GM20431 (cell line): Measurements from ENCODE around the gene C12orf43.

ENCODE experiments used
- in situ Hi-C: fragments of 300-500 bp; cut with MseI, MboI; formaldehyde crosslinking; loops from one replicate; pipeline ENCODE4 v1.15.0; 2020; ENCODE audit warnings: low sequenced_read_pairs; ENCODE audit not compliant: unreplicated experiment

C12orf43 gene

GRCh38 chr12:120980800-120981368 is 35.4 kb downstream of the C12orf43 start:
- in situ Hi-C loops, result no loop called here

- in situ Hi-C loops, result no loop called here
Observed at GRCh38 chr12:120979862-120980696, 36.2 kb downstream of the C12orf43 start.

GRCh38 chr12:120979220-120979861 is 36.9 kb downstream of the C12orf43 start:
- in situ Hi-C loops, result no loop called here

DNA sequence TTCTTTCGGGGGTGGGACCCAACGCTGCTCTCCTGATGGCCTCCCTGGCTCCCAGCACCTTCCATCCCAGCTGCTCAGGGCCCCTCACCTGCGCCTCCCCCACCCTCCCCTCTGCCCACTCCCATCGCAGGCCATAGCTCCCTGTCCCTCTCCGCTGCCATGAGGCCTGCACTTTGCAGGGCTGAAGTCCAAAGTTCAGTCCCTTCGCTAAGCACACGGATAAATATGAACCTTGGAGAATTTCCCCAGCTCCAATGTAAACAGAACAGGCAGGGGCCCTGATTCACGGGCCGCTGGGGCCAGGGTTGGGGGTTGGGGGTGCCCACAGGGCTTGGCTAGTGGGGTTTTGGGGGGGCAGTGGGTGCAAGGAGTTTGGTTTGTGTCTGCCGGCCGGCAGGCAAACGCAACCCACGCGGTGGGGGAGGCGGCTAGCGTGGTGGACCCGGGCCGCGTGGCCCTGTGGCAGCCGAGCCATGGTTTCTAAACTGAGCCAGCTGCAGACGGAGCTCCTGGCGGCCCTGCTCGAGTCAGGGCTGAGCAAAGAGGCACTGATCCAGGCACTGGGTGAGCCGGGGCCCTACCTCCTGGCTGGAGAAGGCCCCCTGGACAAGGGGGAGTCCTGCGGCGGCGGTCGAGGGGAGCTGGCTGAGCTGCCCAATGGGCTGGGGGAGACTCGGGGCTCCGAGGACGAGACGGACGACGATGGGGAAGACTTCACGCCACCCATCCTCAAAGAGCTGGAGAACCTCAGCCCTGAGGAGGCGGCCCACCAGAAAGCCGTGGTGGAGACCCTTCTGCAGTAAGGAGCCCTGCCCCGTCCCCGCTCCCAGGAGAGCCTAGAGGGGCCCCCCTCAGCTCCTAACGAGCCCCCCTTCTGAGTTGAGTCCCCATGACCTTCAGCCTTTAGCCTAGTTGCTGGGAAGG is 37.7 kb downstream of the C12orf43 start, which contains the start of gene HNF1A:
Gene HNF1A (plus strand): TSS at position 248 of the 924 bp plus-strand sequence. CDS start 226 bp downstream, at position 474.
- in situ Hi-C loops, result no loop called here

DNA sequence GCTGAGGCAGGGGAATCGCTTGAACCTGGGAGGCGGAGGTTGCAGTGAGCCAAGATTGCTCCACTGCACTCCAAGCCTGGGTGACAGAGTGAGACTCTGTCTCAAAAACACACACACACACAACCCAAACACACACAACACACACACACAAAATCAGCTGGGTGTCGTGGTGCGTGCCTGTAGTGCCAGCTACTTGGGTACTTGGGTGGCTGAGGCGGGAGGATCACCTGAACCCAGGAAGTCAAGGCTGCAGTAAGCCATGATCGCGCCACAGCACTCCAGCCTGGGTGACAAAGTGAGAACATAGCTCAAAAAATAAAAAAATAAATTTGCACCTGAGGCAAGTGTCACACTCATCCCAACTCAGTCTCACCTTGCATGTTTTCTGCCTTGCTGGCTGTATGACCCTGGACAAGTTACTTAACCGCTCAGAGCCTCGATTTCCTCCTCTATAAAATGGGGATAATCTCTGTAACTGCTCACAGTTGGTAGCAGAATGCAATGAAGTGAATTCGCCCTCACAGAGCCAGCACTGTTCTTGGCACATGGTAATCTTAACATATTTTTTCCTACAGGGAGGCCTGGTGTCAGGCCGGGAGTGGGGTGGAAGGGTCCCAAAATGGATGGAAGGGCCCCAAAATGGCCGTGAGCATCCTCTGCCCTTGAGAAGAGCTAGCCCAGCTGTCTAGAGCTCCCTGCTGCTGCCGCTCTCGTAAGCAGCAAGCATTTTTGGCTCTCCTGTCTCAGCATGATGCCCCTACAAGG is 38.6 kb downstream of the C12orf43 start:
- in situ Hi-C loops, result no loop called here

- in situ Hi-C loops, result no loop called here
Observed at GRCh38 chr12:120972870-120973543, 43.3 kb downstream of the C12orf43 start.

- in situ Hi-C loops, result no loop called here
Observed at GRCh38 chr12:120971299-120972180, 44.7 kb downstream of the C12orf43 start.

DNA sequence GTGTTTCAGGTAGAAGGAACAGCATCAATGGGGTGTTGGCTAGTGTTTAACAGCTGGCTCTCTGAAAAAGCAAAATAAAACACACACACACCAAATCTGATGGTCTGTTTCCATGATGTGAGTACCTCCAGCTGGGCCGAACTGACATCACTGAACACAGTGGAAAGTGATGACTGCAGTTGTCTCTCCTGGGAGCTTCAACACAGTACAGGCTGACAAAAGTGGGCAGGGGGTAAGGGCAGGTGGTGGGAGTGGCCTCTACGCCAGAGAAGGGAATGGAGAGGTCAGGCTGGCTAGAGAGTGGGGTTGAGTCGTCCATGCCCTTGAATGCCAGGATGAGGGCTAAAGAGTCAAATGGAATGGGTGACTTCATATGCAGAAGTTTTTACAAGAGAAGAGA is 46.0 kb downstream of the C12orf43 start:
- in situ Hi-C loops, result no loop called here

DNA sequence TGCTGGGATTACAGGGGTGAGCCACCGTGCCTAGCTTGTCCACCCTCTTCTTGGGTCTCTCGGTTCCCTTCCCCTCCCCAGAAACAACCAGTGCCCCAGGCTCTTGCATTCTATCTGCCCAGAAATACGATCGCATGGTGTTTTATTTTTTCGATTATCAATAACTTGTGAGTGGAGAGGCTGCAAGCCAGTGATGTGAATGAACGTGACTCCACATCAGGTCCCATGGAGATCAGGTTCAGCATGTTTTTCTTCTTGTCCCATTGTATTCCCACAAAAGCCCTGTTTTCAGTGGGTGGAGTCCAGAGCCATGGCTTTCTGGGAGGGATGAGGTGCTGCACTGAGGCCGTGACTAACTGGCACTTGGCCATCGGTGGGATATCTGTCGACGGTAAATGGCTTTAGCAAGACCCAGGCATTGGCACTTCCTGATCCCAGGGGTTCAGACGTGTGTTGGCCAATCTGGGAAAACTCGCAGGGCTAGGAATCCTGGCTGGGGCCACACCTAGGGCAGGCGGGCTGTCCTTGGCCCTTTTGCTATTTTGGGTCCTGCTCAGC is 50.7 kb downstream of the C12orf43 start:
- in situ Hi-C loops, result no loop called here

DNA sequence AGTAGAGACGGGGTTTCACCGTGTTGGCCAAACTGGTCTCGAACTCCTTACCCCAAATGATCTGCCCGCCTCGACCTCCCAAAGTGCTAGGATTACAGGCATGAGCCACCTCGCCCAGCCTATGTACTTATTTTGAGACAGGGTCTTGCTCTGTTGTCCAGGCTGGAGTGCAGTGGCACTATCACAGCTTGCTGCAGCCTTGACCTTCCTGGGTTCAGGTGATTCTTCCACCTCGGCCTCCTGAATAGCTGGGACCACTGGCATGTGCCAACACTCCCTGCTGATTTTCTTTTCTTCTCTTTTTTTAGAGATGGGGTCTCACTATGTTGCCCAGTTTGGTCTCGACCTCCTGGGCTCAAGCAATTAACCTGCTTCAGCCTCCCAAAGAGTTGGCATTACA is 52.0 kb downstream of the C12orf43 start:
- in situ Hi-C loops, result no loop called here

DNA sequence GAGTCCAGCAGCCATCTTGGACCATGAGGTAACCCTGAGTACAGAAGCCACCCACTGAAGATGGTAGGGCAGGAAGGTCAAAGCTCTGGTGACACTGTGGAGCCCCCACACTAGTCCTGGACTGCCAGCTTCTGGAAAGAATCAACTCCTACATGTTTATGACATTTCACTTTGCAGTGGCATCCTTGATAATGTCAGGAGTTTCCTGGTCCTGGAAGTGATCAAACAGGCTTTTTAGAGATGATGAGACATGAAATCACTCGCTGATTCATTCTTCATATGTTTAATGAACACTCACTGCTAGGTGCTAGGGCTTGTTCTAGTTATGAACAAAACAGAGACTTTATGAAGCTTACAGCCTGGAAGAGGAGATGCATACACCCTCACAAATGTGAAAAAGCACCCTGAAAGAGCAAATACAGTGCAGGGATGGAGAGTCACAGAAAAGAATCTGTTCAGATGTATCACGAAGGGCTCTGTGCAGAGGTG is 53.7 kb downstream of the C12orf43 start:
- in situ Hi-C loops, result no loop called here

GRCh38 chr12:120961604-120962531 is 54.4 kb downstream of the C12orf43 start:
- in situ Hi-C loops, result no loop called here

DNA sequence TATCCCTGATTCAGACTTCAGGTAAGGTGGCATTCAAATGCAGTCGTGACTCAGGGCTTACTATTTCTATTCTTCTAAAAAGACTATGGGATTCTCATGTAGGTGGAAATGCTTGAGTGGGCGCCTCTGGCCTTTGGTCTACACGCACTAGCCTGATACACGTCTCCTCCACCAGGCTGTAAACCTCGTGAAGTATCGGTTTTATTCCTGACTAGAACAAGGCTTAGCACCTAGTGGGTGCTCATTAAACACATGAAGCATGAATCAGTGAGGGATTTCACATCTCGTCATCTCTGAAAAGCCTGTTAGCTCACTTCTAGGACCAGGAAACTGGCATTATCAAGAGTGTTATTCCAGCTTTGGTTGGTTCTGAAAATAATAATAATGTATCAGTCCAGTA is 55.6 kb downstream of the C12orf43 start:
- in situ Hi-C loops, result no loop called here

DNA sequence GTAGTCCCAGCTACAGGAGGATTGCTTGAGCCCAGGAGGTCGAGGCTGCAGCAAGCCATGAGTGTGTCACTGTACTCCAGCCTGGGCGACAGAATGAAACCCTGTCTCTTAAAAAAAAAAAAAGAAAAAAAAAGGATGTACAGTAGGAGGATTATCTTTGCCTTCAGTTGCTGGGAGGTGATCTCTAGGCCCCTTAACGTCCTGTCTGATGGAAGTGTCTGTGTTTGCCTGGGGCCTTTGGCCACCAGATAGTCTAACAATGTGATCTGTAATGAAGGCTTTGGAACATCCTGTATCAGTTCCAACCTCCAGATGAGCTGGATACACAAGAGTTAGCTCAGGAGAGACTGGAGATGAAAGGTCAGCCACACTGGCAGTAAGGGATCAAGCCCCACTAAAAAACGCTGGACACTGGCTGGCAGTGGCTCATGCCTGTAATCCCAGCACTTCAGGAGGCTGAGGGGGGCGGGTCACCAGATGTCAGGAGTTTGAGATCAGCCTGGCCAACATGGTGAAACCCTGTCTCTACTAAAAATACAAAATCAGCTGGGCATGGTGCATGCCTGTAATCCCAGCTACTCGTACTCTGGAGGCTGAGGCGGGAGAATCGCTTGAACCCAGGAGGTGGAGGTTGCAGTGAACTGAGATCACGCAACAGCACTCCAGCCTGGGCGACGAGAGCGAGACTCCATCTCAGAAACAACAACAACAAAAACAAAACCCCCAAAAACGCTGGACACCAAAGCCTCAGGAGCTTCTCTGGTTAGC is 57.0 kb downstream of the C12orf43 start:
- in situ Hi-C loops, result no loop called here

- in situ Hi-C loops, result no loop called here
Observed at GRCh38 chr12:120956579-120957300, 59.5 kb downstream of the C12orf43 start.
